ENCODE data around the gene WDR46.

DNA sequence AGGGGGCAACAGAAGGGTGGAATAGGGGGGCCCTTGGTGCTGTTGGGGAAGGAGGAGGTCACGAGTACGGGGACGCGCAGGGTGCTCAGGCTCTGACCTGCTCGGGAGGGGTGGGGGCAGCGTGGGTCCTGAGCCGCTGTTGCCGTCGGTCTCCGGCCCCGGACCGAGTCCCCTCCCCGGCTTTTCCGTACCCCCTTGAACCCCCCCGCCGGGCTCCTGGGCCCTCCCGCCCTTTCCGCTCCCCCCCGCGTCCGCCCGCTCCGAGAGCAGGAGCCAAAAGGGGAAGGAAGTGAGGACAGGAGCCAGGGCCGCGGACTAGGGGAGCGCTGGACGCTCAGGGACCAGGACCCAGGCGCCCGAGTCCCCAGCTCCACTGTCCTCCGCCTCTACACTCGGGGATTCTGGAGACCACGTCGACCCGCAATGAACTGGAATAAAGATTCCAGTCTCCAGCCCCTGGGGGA lies 9.8 kb upstream of the WDR46 start, which contains the start of gene RGL2:
- TF ChIP-seq POLR2A (IDR thresholded peaks at IDR 0.05) (no peak), POLR2AphosphoS5 (IDR thresholded peaks at IDR 0.05) (no peak)
- TF ChIP-seq, protein P1, sequence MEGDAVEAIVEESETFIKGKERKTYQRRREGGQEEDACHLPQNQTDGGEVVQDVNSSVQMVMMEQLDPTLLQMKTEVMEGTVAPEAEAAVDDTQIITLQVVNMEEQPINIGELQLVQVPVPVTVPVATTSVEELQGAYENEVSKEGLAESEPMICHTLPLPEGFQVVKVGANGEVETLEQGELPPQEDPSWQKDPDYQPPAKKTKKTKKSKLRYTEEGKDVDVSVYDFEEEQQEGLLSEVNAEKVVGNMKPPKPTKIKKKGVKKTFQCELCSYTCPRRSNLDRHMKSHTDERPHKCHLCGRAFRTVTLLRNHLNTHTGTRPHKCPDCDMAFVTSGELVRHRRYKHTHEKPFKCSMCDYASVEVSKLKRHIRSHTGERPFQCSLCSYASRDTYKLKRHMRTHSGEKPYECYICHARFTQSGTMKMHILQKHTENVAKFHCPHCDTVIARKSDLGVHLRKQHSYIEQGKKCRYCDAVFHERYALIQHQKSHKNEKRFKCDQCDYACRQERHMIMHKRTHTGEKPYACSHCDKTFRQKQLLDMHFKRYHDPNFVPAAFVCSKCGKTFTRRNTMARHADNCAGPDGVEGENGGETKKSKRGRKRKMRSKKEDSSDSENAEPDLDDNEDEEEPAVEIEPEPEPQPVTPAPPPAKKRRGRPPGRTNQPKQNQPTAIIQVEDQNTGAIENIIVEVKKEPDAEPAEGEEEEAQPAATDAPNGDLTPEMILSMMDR (IDR thresholded peaks at IDR 0.05) = no peak
